Activated naive CD8-positive, alpha-beta T cell treated with anti-CD3 and anti-CD28 coated beads for 36 hours (primary cell): Measurements from ENCODE around the gene PRR20B. TPM values are rescaled to one million over a fixed set of nuclear protein-coding genes. Genes with fewer than 3 reads are reported as not detected.

Source experiments
- total RNA-seq, 2 experiments: library from RNA; stranded (reverse); gene quantifications; one replicate each; pipeline ENCODE4 v1.2.3, GENCODE V29; 2021

The PRR20B gene
- total RNA-seq, 2 experiments from 2014 or later: not detected

Other genes with a start within 250 kb of the PRR20B start
- gene PRR20A, start 6.6 kb upstream of the PRR20B start, total RNA-seq: not detected
- gene PRR20C, start 6.6 kb downstream of the PRR20B start, total RNA-seq: not detected
- not detected for gene PRR20D, start 13.1 kb downstream of the PRR20B start, total RNA-seq
- gene PRR20E, start 19.7 kb downstream of the PRR20B start, total RNA-seq: not detected